Measurements from ENCODE around the gene NT5C1B.

NT5C1B gene

GRCh38 chr2:18598848-18599484 lies 9.6 kb upstream of the NT5C1B start:
- DNase-seq = no peak

GRCh38 chr2:18597618-18598017 lies 8.2 kb upstream of the NT5C1B start:
- no peak for DNase-seq

- no peak for DNase-seq
These were observed 7.6 kb upstream of the NT5C1B start for GRCh38 chr2:18596993-18597392.

- no peak for DNase-seq
These were observed 4.1 kb upstream of the NT5C1B start for GRCh38 chr2:18593496-18593895.

GRCh38 chr2:18592372-18592771 lies 3.0 kb upstream of the NT5C1B start:
- no peak for DNase-seq

GRCh38 chr2:18588802-18589201 lies 567 bp downstream of the NT5C1B start:
- DNase-seq = no peak

- no peak for DNase-seq
These were observed 1.3 kb downstream of the NT5C1B start for GRCh38 chr2:18588049-18588448.

GRCh38 chr2:18585526-18585925 lies 3.8 kb downstream of the NT5C1B start:
- no peak for DNase-seq

GRCh38 chr2:18584608-18584954 lies 4.8 kb downstream of the NT5C1B start:
- no peak for DNase-seq

- DNase-seq = no peak
These were observed 5.3 kb downstream of the NT5C1B start for GRCh38 chr2:18583905-18584607.

GRCh38 chr2:18580606-18581005 lies 8.8 kb downstream of the NT5C1B start:
- DNase-seq = no peak

- DNase-seq = no peak
These were observed 11.3 kb downstream of the NT5C1B start for GRCh38 chr2:18578033-18578432.

- no peak for DNase-seq
These were observed 23.1 kb downstream of the NT5C1B start for GRCh38 chr2:18566145-18566769.

- no peak for DNase-seq
These were observed 28.6 kb downstream of the NT5C1B start for GRCh38 chr2:18560797-18561085.

GRCh38 chr2:18560031-18560796 lies 29.2 kb downstream of the NT5C1B start, which contains the start of gene RDH14:
Gene RDH14 (minus strand): TSS chr2:18560653. CDS start chr2:18560572, 81 bp downstream.
- DNase-seq = peak; percentile 71 to 88 (median 81)

- DNase-seq = peak in 1 of 4 experiments; percentile 10
These were observed 29.8 kb downstream of the NT5C1B start for GRCh38 chr2:18559531-18560030.

- DNase-seq = no peak
These were observed 30.9 kb downstream of the NT5C1B start for GRCh38 chr2:18558458-18558857.

- DNase-seq = no peak
These were observed 32.2 kb downstream of the NT5C1B start for GRCh38 chr2:18557121-18557520.

GRCh38 chr2:18552351-18553077 lies 36.9 kb downstream of the NT5C1B start:
- DNase-seq = no peak

GRCh38 chr2:18551623-18552022 lies 37.7 kb downstream of the NT5C1B start:
- DNase-seq = no peak

GRCh38 chr2:18551169-18551568 lies 38.2 kb downstream of the NT5C1B start:
- no peak for DNase-seq

GRCh38 chr2:18550433-18550832 lies 38.9 kb downstream of the NT5C1B start:
- no peak for DNase-seq

- DNase-seq = no peak
These were observed 40.3 kb downstream of the NT5C1B start for GRCh38 chr2:18549083-18549482.

Measured in activated naive CD4-positive, alpha-beta T cell (primary cell).